Panc1 (cell line): ENCODE results near the gene CPPED1. TPM values are rescaled to one million over a fixed set of nuclear protein-coding genes. Genes with fewer than 3 reads are reported as not detected.
"Not testable (repeated sequence)": the region's sequence is repeated elsewhere in the genome, so short reads cannot be mapped to it uniquely, and the experiment has no call there.

ENCODE experiments used
- ATAC-seq: fragments of 200-7000 bp; cut with Tn5 transposase; 2 replicates; pipeline ENCODE4 v1.9.1; 2020; ENCODE audit warnings: mild to moderate bottlenecking, moderate library complexity
- BruUV-seq: library from RNA; stranded (reverse); fragments of 400-500 nt; replicated peaks from 2 replicates; lab custom pipeline; 2021; lab: Mats Ljungman, UMichigan
- CTCF ChIA-PET: fragments of 300-600 bp; sonication (Branson Sonifier 250); formaldehyde crosslinking; loops from one replicate; lab custom pipeline; 2022; ENCODE audit warnings: antibody characterized with exemption; lab: Charles Lee
- POLR2A ChIA-PET: fragments of 300-600 bp; sonication (Branson Sonifier 250); formaldehyde crosslinking; loops from one replicate; lab custom pipeline; 2022; ENCODE audit warnings: antibody characterized with exemption; lab: Charles Lee
- DNase-seq: peaks from one replicate; pipeline ENCODE4 v3.0.0-alpha.2; 2010; ENCODE audit warnings: low read depth, low spot score
- H3K27ac ChIP-seq: 2 replicates; pipeline ENCODE4 v1.5.1; 2011; ENCODE audit warnings: mild to moderate bottlenecking, low read length, inconsistent platforms
- H3K27me3 ChIP-seq: fragments of 200-500 bp; sonication (Bioruptor generic); 2 replicates; pipeline ENCODE4 v1.6.0; 2014; ENCODE audit warnings: low read length, inconsistent platforms; ENCODE audit not compliant: control insufficient read depth, insufficient read depth
- H3K36me3 ChIP-seq: fragments of 200-500 bp; sonication (Bioruptor generic); 2 replicates; pipeline ENCODE4 v1.5.1; 2014; ENCODE audit warnings: inconsistent platforms, mild to moderate bottlenecking, low read length, moderate library complexity; ENCODE audit not compliant: control insufficient read depth, insufficient read depth
- H3K4me1 ChIP-seq: 2 replicates; pipeline ENCODE4 v1.5.1; 2011; ENCODE audit warnings: inconsistent platforms, mild to moderate bottlenecking, low read length, moderate library complexity; ENCODE audit not compliant: control insufficient read depth, insufficient read depth
- H3K4me3 ChIP-seq, 2 experiments: 2 replicates each; pipeline ENCODE4 v1.5.1; 2011 to 2012; ENCODE audit warnings: low read depth in 2 of 2, low read length in 2 of 2, mild to moderate bottlenecking in 2 of 2, inconsistent platforms in 1 of 2, moderate library complexity in 1 of 2
- H3K9me3 ChIP-seq: fragments of 200-500 bp; sonication (Bioruptor generic); 2 replicates; pipeline ENCODE4 v1.5.1; 2014; ENCODE audit warnings: low read depth, mild to moderate bottlenecking, inconsistent platforms, low read length, moderate library complexity; ENCODE audit not compliant: control insufficient read depth, insufficient read depth
- POLR2AphosphoS5 ChIP-seq: IDR thresholded peaks from 2 replicates; pipeline ENCODE4 v1.6.1; 2012; ENCODE audit warnings: mild to moderate bottlenecking, low read depth, low read length, moderate library complexity
- REST ChIP-seq, 2 experiments: IDR thresholded peaks; 2 replicates each; pipeline ENCODE4 v1.6.1; 2011 to 2012; ENCODE audit warnings: low read depth in 2 of 2, control low read depth in 1 of 2, low read length in 1 of 2, mild to moderate bottlenecking in 1 of 2, moderate library complexity in 1 of 2; ENCODE audit not compliant: insufficient read depth in 1 of 2
- SIN3A ChIP-seq: IDR thresholded peaks from 2 replicates; pipeline ENCODE4 v1.6.1; 2012; ENCODE audit warnings: low read depth, mild to moderate bottlenecking, low read length, moderate library complexity, borderline replicate concordance; ENCODE audit not compliant: insufficient read depth
- TCF7L2 ChIP-seq: IDR thresholded peaks from 2 replicates; pipeline ENCODE4 v1.6.1; 2011; ENCODE audit warnings: mild to moderate bottlenecking, low read depth, low read length, inconsistent platforms
- in situ Hi-C: cut with HindIII; loops from 2 replicates; pipeline ENCODE4 v1.10.0; 2016; ENCODE audit warnings: low sequenced_read_pairs, low pct_unique_long_range_greater_than_20kb
- intact Hi-C: fragments of 100-400 bp; cut with micrococcal nuclease; formaldehyde crosslinking; loops from one replicate; pipeline ENCODE4 v1.10.0; 2022; ENCODE audit not compliant: unreplicated experiment
- total RNA-seq: library from RNA; stranded (reverse); gene quantifications from one replicate; pipeline ENCODE4 v1.2.1, GENCODE V29; 2021; ENCODE audit not compliant: unreplicated experiment
- TF ChIP-seq, protein P1 (sequence below): fragments of 450-650 bp; IDR thresholded peaks from 2 replicates; pipeline ENCODE4 v1.5.1; 2017; ENCODE audit warnings: mild to moderate bottlenecking

The CPPED1 gene
- total RNA-seq, 1 experiment from 2014 or later, result 12.5 TPM

DNA sequence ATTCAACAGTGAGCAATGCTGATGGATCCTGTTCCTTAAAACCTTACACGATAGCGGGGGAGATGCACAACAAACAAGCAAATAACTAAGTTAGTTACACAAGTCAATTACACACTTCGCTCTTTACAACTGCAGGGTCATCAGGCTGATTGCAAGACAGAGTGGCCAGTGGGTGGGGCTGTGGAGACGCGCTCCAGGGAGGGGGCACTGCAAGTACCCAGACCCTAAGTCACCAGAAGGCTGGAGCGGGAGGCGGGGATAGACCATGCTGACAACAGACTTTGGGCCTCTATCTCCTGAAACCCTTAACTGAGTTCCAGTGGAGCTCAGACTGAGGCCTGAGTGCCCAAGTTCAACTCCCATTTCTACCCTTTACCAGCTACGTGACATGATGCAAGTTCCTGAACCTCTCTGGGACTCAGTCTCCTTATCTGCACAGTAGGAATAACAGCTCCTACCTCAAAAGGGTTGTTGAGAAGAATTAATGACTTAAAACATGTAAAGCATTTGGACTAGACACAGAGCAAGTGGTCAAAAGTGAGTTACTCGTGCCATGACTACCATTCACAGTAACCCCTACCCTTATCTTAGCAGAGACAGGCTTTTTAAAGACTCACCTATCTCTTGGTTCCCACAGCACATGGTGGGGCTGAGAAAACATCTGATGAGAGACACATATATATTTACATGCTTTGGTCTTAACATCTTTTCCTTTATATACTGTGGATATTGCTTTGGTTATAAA lies 10.4 kb downstream of the CPPED1 start:
- Histone ChIP-seq H3K4me3 (no peak overlapping the region), H3K9me3 (no peaks in the 10 kb centered on the region), H3K27me3 (no peaks in the 10 kb centered on the region), H3K27ac (no peak overlapping the region), H3K4me1 (no peaks in the 10 kb centered on the region), H3K36me3 (no peaks in the 10 kb centered on the region)
- in situ Hi-C loops (no loop called here), intact Hi-C loops (no loop called here)
- POLR2A ChIA-PET, result no interaction called here
- TF ChIP-seq TCF7L2 (no peak), POLR2AphosphoS5 (no peak), REST (IDR thresholded peaks at IDR 0.05; ENCODE audit: insufficient read depth in 1 of 2, low read depth in 2 of 2, low read length in 1 of 2) (no peak), SIN3A (no peak)
- TF ChIP-seq, protein P1, sequence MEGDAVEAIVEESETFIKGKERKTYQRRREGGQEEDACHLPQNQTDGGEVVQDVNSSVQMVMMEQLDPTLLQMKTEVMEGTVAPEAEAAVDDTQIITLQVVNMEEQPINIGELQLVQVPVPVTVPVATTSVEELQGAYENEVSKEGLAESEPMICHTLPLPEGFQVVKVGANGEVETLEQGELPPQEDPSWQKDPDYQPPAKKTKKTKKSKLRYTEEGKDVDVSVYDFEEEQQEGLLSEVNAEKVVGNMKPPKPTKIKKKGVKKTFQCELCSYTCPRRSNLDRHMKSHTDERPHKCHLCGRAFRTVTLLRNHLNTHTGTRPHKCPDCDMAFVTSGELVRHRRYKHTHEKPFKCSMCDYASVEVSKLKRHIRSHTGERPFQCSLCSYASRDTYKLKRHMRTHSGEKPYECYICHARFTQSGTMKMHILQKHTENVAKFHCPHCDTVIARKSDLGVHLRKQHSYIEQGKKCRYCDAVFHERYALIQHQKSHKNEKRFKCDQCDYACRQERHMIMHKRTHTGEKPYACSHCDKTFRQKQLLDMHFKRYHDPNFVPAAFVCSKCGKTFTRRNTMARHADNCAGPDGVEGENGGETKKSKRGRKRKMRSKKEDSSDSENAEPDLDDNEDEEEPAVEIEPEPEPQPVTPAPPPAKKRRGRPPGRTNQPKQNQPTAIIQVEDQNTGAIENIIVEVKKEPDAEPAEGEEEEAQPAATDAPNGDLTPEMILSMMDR, result no peak
- no TSS peak for BruUV-seq
- CTCF ChIA-PET, result interaction anchor here (0.5 kb wide), 1 partner anchor 492 kb away, joined by 4 read pairs; no protein-coding TSS in a partner anchor
- ATAC-seq, result no peak
- no peak for DNase-seq

DNA sequence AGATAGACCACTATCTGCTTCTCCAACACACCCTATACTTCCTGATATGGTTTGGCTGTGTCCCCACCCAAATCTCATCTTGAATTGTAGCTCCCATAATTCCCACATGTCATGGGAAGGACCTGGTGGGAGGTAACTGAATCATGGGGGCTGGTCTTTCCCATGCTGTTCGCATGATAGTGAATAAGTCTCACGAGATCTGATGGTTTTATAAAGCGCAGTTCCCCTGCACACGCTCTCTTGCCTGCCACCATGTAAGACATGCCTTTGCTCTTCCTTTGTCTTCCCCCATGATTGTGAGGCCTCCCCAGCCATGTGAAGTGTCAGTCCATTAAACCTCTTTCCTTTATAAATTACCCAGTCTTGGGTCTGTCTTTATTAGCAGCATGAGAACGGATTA lies 11.2 kb downstream of the CPPED1 start:
- ATAC-seq, POLR2A ChIA-PET, intact Hi-C loops, H3K27ac ChIP-seq, BruUV-seq, H3K9me3 ChIP-seq, DNase-seq, in situ Hi-C loops, H3K4me1 ChIP-seq, H3K27me3 ChIP-seq, H3K4me3 ChIP-seq, H3K36me3 ChIP-seq, CTCF ChIA-PET: not testable (repeated sequence)

GRCh38 chr16:12791340-12791739 lies 12.3 kb downstream of the CPPED1 start:
- POLR2A ChIA-PET, result no interaction called here
- BruUV-seq, result no TSS peak
- Histone ChIP-seq H3K27ac (no peak overlapping the region), H3K9me3 (no peaks in the 10 kb centered on the region), H3K4me3 (no peak overlapping the region), H3K27me3 (no peaks in the 10 kb centered on the region), H3K36me3 (no peaks in the 10 kb centered on the region), H3K4me1 (no peaks in the 10 kb centered on the region)
- TF ChIP-seq TCF7L2 (no peak), REST (IDR thresholded peaks at IDR 0.05; ENCODE audit: insufficient read depth in 1 of 2, low read depth in 2 of 2, low read length in 1 of 2) (no peak), POLR2AphosphoS5 (no peak), SIN3A (no peak)
- TF ChIP-seq, protein P1, result no peak
- in situ Hi-C loops (no loop called here), intact Hi-C loops (no loop called here)
- no peak for ATAC-seq
- CTCF ChIA-PET, result interaction anchor here (0.5 kb wide), 1 partner anchor 47 kb away, joined by 4 read pairs; no protein-coding TSS in a partner anchor
- no peak for DNase-seq
